Measurements from ENCODE around the gene LEP.

GRCh38 chr7:128281605-128282380 lies 40.7 kb downstream of the LEP start:
- no peak for TF ChIP-seq CTCF (IDR thresholded peaks at IDR 0.05; ENCODE audit: low read depth, low read length, poor library complexity, severe bottlenecking)
- no peak for TF ChIP-seq EZH2phosphoT487 (IDR thresholded peaks at IDR 0.05; ENCODE audit: borderline replicate concordance, low read length)

All from DOHH2 (cell line).